Mammary epithelial cell (primary cell): Measurements from ENCODE around the gene RASSF5.

Source experiments
- CTCF ChIP-seq, 2 donors: IDR thresholded peaks in 1 of 2; conservative IDR thresholded peaks in 1 of 2; 2 replicates each; pipeline ENCODE4 v1.5.1; 2011 to 2012; ENCODE audit warnings: inconsistent platforms in 2 of 2, low read length in 2 of 2, mild to moderate bottlenecking in 2 of 2, control low read depth in 1 of 2, low read depth in 1 of 2; ENCODE audit not compliant: insufficient read depth in 1 of 2; ENCODE audit errors: extremely low read depth in 1 of 2
- EZH2 ChIP-seq: IDR thresholded peaks from 2 replicates; pipeline ENCODE4 v1.6.1; 2012; ENCODE audit warnings: low read length, inconsistent platforms, borderline replicate concordance

GRCh38 chr1:206628916-206629315 is 121.6 kb downstream of the RASSF5 start:
- TF ChIP-seq CTCF (conservative IDR thresholded peaks at IDR 0.05 in 1 of 2, IDR thresholded peaks at IDR 0.05 in 1 of 2; ENCODE audit: extremely low read depth in 1 of 2, insufficient read depth in 1 of 2, low read depth in 1 of 2, low read length in 2 of 2) (no peak), EZH2 (no peak)
